Calu3 (cell line): Measurements from ENCODE around the gene ATXN10. TPM values are rescaled to one million over a fixed set of nuclear protein-coding genes. Genes with fewer than 3 reads are reported as not detected.
"Not testable (repeated sequence)": the region's sequence is repeated elsewhere in the genome, so short reads cannot be mapped to it uniquely, and the experiment has no call there.

ENCODE experiments used
- BruUV-seq: library from RNA; stranded (reverse); fragments of 400-500 nt; replicated peaks from 2 replicates; lab custom pipeline; 2021; lab: Mats Ljungman, UMichigan
- CTCF ChIA-PET: fragments of 300-600 bp; sonication (Branson Sonifier 250); formaldehyde crosslinking; loops from one replicate; lab custom pipeline; 2022; ENCODE audit warnings: antibody characterized with exemption; lab: Charles Lee
- DNase-seq: peaks from one replicate; pipeline ENCODE4 v3.0.0; 2022
- H3K27ac Mint-ChIP-seq: one replicate; pipeline ENCODE4 v1.8.0; 2022; ENCODE audit warnings: mixed read lengths; ENCODE audit not compliant: unreplicated experiment
- H3K27me3 Mint-ChIP-seq: one replicate; pipeline ENCODE4 v1.8.0; 2022; ENCODE audit warnings: mixed read lengths; ENCODE audit not compliant: unreplicated experiment
- H3K36me3 Mint-ChIP-seq: one replicate; pipeline ENCODE4 v1.8.0; 2022; ENCODE audit warnings: mild to moderate bottlenecking, moderate library complexity, mixed read lengths; ENCODE audit not compliant: insufficient read depth, unreplicated experiment
- H3K4me1 Mint-ChIP-seq: one replicate; pipeline ENCODE4 v1.8.0; 2022; ENCODE audit warnings: mild to moderate bottlenecking, low read depth, mixed read lengths; ENCODE audit not compliant: unreplicated experiment
- H3K4me3 Mint-ChIP-seq: one replicate; pipeline ENCODE4 v1.8.0; 2022; ENCODE audit warnings: mild to moderate bottlenecking, low read depth, moderate library complexity, mixed read lengths; ENCODE audit not compliant: unreplicated experiment
- H3K9me3 Mint-ChIP-seq: one replicate; pipeline ENCODE4 v1.8.0; 2022; ENCODE audit warnings: low read depth, mixed read lengths; ENCODE audit not compliant: unreplicated experiment
- CTCF ChIP-seq: fragments of 200-600 bp; IDR thresholded peaks from one replicate; pipeline ENCODE4 v1.8.0; 2022; ENCODE audit warnings: antibody characterized with exemption; ENCODE audit not compliant: unreplicated experiment
- intact Hi-C: fragments of 100-400 bp; cut with micrococcal nuclease; formaldehyde crosslinking; loops from one replicate; pipeline ENCODE4 v1.10.0; 2022; ENCODE audit not compliant: unreplicated experiment
- total RNA-seq: library from RNA; stranded (reverse); gene quantifications from 2 replicates; pipeline ENCODE4 v1.2.3, GENCODE V29; 2022

Gene ATXN10
- total RNA-seq, 1 experiment from 2014 or later: 263 TPM

- CTCF ChIA-PET: no interaction called here
- Mint-ChIP-seq H3K9me3 (no peaks in the 10 kb centered on the region), H3K4me1 (peaks cover 35% of the 10 kb centered on the region), H3K27ac (no peak overlapping the region), H3K27me3 (no peaks in the 10 kb centered on the region), H3K4me3 (no peak overlapping the region), H3K36me3 (peaks cover 57% of the 10 kb centered on the region)
- intact Hi-C loops: no loop called here
- no peak for TF ChIP-seq CTCF
- DNase-seq: no peak
- no TSS peak for BruUV-seq
Observed at GRCh38 chr22:45710469-45710868, 38.8 kb downstream of the ATXN10 start.

GRCh38 chr22:45714390-45714789 is 42.8 kb downstream of the ATXN10 start:
- CTCF ChIA-PET, H3K9me3 Mint-ChIP-seq, DNase-seq, BruUV-seq, intact Hi-C loops, H3K27me3 Mint-ChIP-seq, H3K27ac Mint-ChIP-seq, H3K4me3 Mint-ChIP-seq: not testable (repeated sequence)
- H3K4me1 Mint-ChIP-seq: peaks cover 34% of the 10 kb centered on the region
- peaks cover 49% of the 10 kb centered on the region for H3K36me3 Mint-ChIP-seq

DNA sequence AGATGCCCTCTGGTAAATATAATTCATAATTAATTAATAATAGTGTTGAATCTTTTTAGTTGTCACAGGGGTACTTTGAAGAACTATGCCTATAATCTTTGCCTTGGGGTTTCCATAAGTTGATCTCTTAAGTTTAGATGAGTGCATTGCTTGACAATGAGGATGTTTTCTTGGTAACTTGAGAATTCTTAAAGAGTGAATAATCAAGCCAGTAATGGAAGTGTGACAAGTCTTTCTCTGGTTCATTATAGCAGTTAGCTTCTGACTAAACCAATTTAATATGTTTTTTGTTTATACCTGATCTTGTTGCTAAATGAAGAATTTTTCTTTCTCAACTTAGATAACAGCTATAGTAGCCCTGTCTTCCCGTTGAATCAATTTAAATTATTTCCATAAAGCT is 46.2 kb downstream of the ATXN10 start:
- H3K36me3 Mint-ChIP-seq: peaks cover 55% of the 10 kb centered on the region
- CTCF ChIA-PET: interaction anchor here (0.5 to 0.6 kb wide), 2 partner anchors 259 to 263 kb away, joined by 4 read pairs; partner anchors contain the start of gene WNT7B
- peaks cover 45% of the 10 kb centered on the region for H3K4me1 Mint-ChIP-seq
- no peak for TF ChIP-seq CTCF
- H3K27ac Mint-ChIP-seq: no peak overlapping the region
- intact Hi-C loops: no loop called here
- H3K9me3 Mint-ChIP-seq: no peaks in the 10 kb centered on the region
- DNase-seq: no peak
- H3K4me3 Mint-ChIP-seq: no peak overlapping the region
- H3K27me3 Mint-ChIP-seq: no peaks in the 10 kb centered on the region
- BruUV-seq: no TSS peak

GRCh38 chr22:45718391-45718790 is 46.8 kb downstream of the ATXN10 start:
- Mint-ChIP-seq H3K27ac (no peak overlapping the region), H3K4me1 (peaks cover 47% of the 10 kb centered on the region), H3K27me3 (no peaks in the 10 kb centered on the region), H3K9me3 (no peaks in the 10 kb centered on the region), H3K4me3 (no peak overlapping the region), H3K36me3 (peaks cover 56% of the 10 kb centered on the region)
- no peak for DNase-seq
- BruUV-seq: no TSS peak
- TF ChIP-seq CTCF: no peak
- CTCF ChIA-PET: no interaction called here
- intact Hi-C loops: no loop called here

DNA sequence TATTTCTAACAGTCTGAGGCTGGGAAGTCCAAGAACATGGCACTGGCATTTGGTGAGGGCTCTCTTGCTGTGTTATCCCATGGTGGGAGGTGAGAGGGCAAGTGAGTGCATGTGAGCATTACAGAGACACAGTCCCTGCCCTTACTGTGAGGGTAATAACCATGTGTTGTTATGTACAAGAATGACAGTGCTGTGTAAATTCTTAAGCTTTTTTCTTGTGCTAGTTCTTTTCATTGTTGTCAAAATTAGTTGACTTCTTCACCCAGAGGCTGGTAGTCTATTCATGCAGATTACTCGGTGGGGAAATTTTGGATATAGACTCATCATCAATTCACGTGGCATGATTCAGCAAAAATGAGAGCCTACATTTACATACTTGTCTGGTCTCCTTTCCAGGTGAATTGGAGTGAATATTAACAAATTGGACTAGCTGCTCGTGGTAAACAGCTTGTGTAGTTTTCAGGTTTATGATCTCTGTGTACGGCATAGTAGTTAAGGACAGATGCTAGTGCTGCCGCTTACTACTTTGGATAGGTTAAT is 49.3 kb downstream of the ATXN10 start:
- H3K27ac Mint-ChIP-seq: no peak overlapping the region
- no peak for DNase-seq
- no peaks in the 10 kb centered on the region for H3K27me3 Mint-ChIP-seq
- TF ChIP-seq CTCF: no peak
- BruUV-seq: no TSS peak
- H3K4me3 Mint-ChIP-seq: no peak overlapping the region
- no peaks in the 10 kb centered on the region for H3K9me3 Mint-ChIP-seq
- CTCF ChIA-PET: interaction anchor here (1.2 kb wide), 1 partner anchor 12 kb away, joined by 3 read pairs; no protein-coding TSS in a partner anchor
- peaks cover 66% of the 10 kb centered on the region for H3K4me1 Mint-ChIP-seq
- intact Hi-C loops: loop anchor here (5.0 kb wide), 1 partner anchor 34 kb away; no protein-coding TSS in a partner anchor
- peaks cover 43% of the 10 kb centered on the region for H3K36me3 Mint-ChIP-seq
